HepG2 (cell line): ENCODE measurements around the gene DBNDD2. TPM values are rescaled to one million over a fixed set of nuclear protein-coding genes. Genes with fewer than 3 reads are reported as not detected.

Experiments used
- ATF1 ChIP-seq: IDR thresholded peaks from 2 replicates; pipeline ENCODE4 v1.6.1; 2016; ENCODE audit warnings: mild to moderate bottlenecking, control low read depth
- GABPA ChIP-seq, 2 experiments: IDR thresholded peaks; 2 replicates each; pipeline ENCODE4 v1.6.1; 2011 to 2016; ENCODE audit warnings: low read depth in 2 of 2, low read length in 1 of 2, missing biosample characterization in 1 of 2, missing genetic modification characterization in 1 of 2
- GATA4 ChIP-seq: sonication (generic); IDR thresholded peaks from 2 replicates; pipeline ENCODE4 v1.6.1; 2016; ENCODE audit warnings: antibody characterized with exemption, low read depth, borderline replicate concordance
- MAFF ChIP-seq: IDR thresholded peaks from 2 replicates; pipeline ENCODE4 v1.6.1; 2011; ENCODE audit warnings: low read depth, low read length, improper control_type of control experiment
- NFAT5 ChIP-seq: sonication (generic); formaldehyde crosslinking; IDR thresholded peaks from 2 replicates; pipeline ENCODE4 v1.4.0; 2020; ENCODE audit warnings: missing genetic modification reagents
- NRL ChIP-seq: sonication (generic); formaldehyde crosslinking; IDR thresholded peaks from 2 replicates; pipeline ENCODE4 v1.5.0; 2020; ENCODE audit warnings: missing genetic modification reagents, mild to moderate bottlenecking, moderate library complexity, borderline replicate concordance
- PRMT3 ChIP-seq: sonication (generic); formaldehyde crosslinking; IDR thresholded peaks from 2 replicates; pipeline ENCODE4 v1.8.1; 2022; ENCODE audit warnings: low read depth, mild to moderate bottlenecking, moderate library complexity, missing genetic modification reagents, borderline replicate concordance
- ZNF256 ChIP-seq: sonication (generic); formaldehyde crosslinking; conservative IDR thresholded peaks from 2 replicates; pipeline ENCODE4 v1.4.0; 2020; ENCODE audit warnings: missing genetic modification reagents
- ZNF350 ChIP-seq: sonication (generic); formaldehyde crosslinking; IDR thresholded peaks from 2 replicates; pipeline ENCODE4 v1.4.0; 2020; ENCODE audit warnings: mild to moderate bottlenecking, low read depth, missing genetic modification reagents, borderline replicate concordance
- polyA plus RNA-seq, 8 experiments: library from polyadenylated mRNA; depleted of rRNA in 3 of 8; stranded (reverse) in 7 of 8; unstranded in 1 of 8; fragments of >200 nt; fragmentation: Illumina TruSeq in 4 of 8; extraction: Trizol in 4 of 8; gene quantifications; 2 replicates each; pipeline versions ENCODE4 v1.2.1 to v1.2.3, GENCODE V29; 2011 to 2016; ENCODE audit warnings: low read depth in 4 of 8, missing spikeins in 1 of 8, mixed read lengths in 1 of 8; ENCODE audit not compliant: insufficient read depth in 1 of 8
- total RNA-seq, 5 experiments: library from RNA; depleted of rRNA; stranded (reverse); fragments of >200 nt; fragmentation: Illumina TruSeq; extraction: Trizol; gene quantifications; 2 replicates each; pipeline ENCODE4 v1.2.3, GENCODE V29; 2016; ENCODE audit warnings: low read depth in 1 of 5

The DBNDD2 gene
- total and polyA plus RNA-seq, 2 of the 13 experiments (the other 11 are each of a cell fraction or from before 2014, with no cell fraction given): 16.7 to 47.6 TPM

- TF ChIP-seq ZNF256 (0 out of 2 replicates have a peak, but pooled peaks have one; percentile 49), GABPA (IDR thresholded peaks at IDR 0.05; ENCODE audit: low read depth, low read length) (peak; percentile 77), GABPA (CRISPR knock-in tag; IDR thresholded peaks at IDR 0.05; ENCODE audit: low read depth) (peak; percentile 97), PRMT3 (CRISPR knock-in tag) (no peak), NFAT5 (CRISPR knock-in tag) (peak; percentile 84), ZNF350 (CRISPR knock-in tag) (peak; percentile 100), MAFF (no peak), GATA4 (peak; percentile 53; the same call in 1 of the 2 replicates), ATF1 (no peak; the same call in none of the 2 replicates), NRL (CRISPR knock-in tag) (peak; percentile 99)
- TF ChIP-seq, all 625 proteins: peak for 438
Observed at GRCh38 chr20:45362804-45363610, 45.1 kb upstream of the DBNDD2 start, which contains the start of gene SYS1 (continued).
